SU-DHL-6 (cell line): ENCODE measurements around the gene CD5L.

Experiments
- H2AFZ ChIP-seq: fragments of 200-600 bp; sonication (generic); 2 replicates; pipeline ENCODE4 v1.6.1; 2014; ENCODE audit warnings: low read depth, mild to moderate bottlenecking, moderate library complexity, mixed read lengths, antibody characterized with exemption, low read length; ENCODE audit not compliant: severe bottlenecking
- H3F3A ChIP-seq: fragments of 200-600 bp; shearing (Covaris generic); 2 replicates; pipeline ENCODE4 v1.6.0; 2016; ENCODE audit warnings: antibody characterized with exemption, mild to moderate bottlenecking; ENCODE audit not compliant: insufficient read depth
- H3K27ac ChIP-seq: fragments of 200-600 bp; sonication (generic); 2 replicates; pipeline ENCODE4 v1.5.1; 2016; ENCODE audit warnings: low read depth, mild to moderate bottlenecking, low read length, moderate library complexity, mixed read lengths
- H3K27me3 ChIP-seq: fragments of 200-600 bp; sonication (generic), shearing (Covaris generic); 2 replicates; pipeline ENCODE4 v1.6.0; 2014; ENCODE audit warnings: mild to moderate bottlenecking, low read length
- H3K36me3 ChIP-seq: fragments of 200-600 bp; sonication (generic); 2 replicates; pipeline ENCODE4 v1.6.1; 2014; ENCODE audit warnings: mild to moderate bottlenecking, low read length, mixed read lengths
- H3K4me2 ChIP-seq: fragments of 300-600, 200-600 bp; shearing (Covaris generic), sonication (generic); 2 replicates; pipeline ENCODE4 v1.6.0; 2014; ENCODE audit warnings: low read length, low read depth, mild to moderate bottlenecking; ENCODE audit not compliant: poor library complexity, severe bottlenecking
- H3K4me3 ChIP-seq: fragments of 200-600 bp; sonication (generic); 2 replicates; pipeline ENCODE4 v1.5.1; 2014; ENCODE audit warnings: antibody characterized with exemption, low read length, mild to moderate bottlenecking, mixed read lengths; ENCODE audit not compliant: insufficient read depth, poor library complexity, severe bottlenecking
- H3K79me2 ChIP-seq: fragments of 200-600 bp; sonication (generic); 2 replicates; pipeline ENCODE4 v1.6.1; 2014; ENCODE audit warnings: mild to moderate bottlenecking, low read length, moderate library complexity; ENCODE audit not compliant: insufficient read depth
- H3K9ac ChIP-seq: fragments of 200-600 bp; sonication (generic); 2 replicates; pipeline ENCODE4 v1.7.0; 2014; ENCODE audit warnings: mild to moderate bottlenecking, low read length
- H3K9me2 ChIP-seq: fragments of 200-600 bp; sonication (generic); replicated peaks from 2 replicates; pipeline ENCODE4 v1.6.1; 2014; ENCODE audit warnings: low read length; ENCODE audit not compliant: insufficient read depth
- H3K9me3 ChIP-seq: fragments of 200-600 bp; sonication (generic); 2 replicates; pipeline ENCODE4 v1.6.1; 2014; ENCODE audit warnings: low read length, mixed read lengths; ENCODE audit not compliant: insufficient read depth
- H4K20me1 ChIP-seq: fragments of 200-600 bp; sonication (generic); 2 replicates; pipeline ENCODE4 v1.6.1; 2014; ENCODE audit warnings: low read depth, mild to moderate bottlenecking, antibody characterized with exemption, low read length, moderate library complexity, mixed read lengths
- EZH2phosphoT487 ChIP-seq: fragments of 200-600 bp; sonication (generic), shearing (Covaris generic); conservative IDR thresholded peaks from 2 replicates; pipeline ENCODE4 v1.6.1; 2018; ENCODE audit warnings: mild to moderate bottlenecking, antibody characterized with exemption, low read length, moderate library complexity, mixed read lengths
- TF ChIP-seq, protein P1 (sequence below): fragments of 200-600 bp; sonication (generic); IDR thresholded peaks from one replicate; pipeline ENCODE4 v1.5.1; 2017; ENCODE audit warnings: antibody characterized with exemption, mild to moderate bottlenecking, low read length, moderate library complexity; ENCODE audit not compliant: insufficient read depth, poor library complexity, severe bottlenecking

Gene CD5L

DNA sequence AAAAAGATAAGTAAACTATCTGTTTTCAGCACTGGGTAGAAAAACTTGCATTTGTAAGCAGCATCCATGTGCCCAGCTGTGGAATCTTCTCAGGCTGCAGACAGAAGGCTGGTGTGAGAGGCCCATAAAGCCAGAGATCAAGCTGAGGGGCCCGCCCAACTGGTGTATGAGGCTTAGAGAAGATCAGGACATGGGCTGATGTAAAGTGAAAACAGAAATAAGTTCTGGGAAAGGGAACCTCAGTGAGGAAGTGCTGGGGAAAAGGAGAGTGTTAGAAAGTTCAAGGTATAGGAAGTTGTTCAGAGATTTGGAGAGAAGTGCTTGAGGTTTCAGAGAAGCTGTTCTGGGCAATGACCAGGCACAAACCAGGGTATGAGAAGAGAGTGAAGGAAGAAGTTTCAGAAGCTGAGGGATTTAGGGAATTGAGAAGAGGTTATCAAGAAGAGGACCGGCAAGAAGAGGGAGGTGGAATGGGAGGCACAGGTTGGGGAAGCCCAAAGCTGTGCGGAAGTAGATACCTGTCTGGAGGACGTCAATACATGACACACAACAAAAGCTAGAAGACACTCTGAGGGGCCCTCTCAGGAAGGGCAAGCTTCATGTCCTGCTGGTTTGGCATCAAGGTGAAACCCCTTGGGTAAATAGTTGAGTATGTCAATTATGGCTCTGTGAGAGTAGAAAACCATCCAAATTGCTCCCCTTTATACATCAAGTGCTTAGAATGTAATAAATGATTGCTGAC, 2.7 kb upstream of the CD5L start:
- H3K4me3 ChIP-seq = no peak overlapping the region
- H3K4me2 ChIP-seq = no peak overlapping the region
- TF ChIP-seq, protein P1, sequence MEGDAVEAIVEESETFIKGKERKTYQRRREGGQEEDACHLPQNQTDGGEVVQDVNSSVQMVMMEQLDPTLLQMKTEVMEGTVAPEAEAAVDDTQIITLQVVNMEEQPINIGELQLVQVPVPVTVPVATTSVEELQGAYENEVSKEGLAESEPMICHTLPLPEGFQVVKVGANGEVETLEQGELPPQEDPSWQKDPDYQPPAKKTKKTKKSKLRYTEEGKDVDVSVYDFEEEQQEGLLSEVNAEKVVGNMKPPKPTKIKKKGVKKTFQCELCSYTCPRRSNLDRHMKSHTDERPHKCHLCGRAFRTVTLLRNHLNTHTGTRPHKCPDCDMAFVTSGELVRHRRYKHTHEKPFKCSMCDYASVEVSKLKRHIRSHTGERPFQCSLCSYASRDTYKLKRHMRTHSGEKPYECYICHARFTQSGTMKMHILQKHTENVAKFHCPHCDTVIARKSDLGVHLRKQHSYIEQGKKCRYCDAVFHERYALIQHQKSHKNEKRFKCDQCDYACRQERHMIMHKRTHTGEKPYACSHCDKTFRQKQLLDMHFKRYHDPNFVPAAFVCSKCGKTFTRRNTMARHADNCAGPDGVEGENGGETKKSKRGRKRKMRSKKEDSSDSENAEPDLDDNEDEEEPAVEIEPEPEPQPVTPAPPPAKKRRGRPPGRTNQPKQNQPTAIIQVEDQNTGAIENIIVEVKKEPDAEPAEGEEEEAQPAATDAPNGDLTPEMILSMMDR = no peak
- no peak for TF ChIP-seq EZH2phosphoT487
- H3K9ac ChIP-seq = no peak overlapping the region
- no peaks in the 10 kb centered on the region for H3K79me2 ChIP-seq
- no peak overlapping the region for H3K27ac ChIP-seq
- peaks cover 10% of the 10 kb centered on the region for H3F3A ChIP-seq
- no peaks in the 10 kb centered on the region for H3K27me3 ChIP-seq
- H3K36me3 ChIP-seq = no peaks in the 10 kb centered on the region
- no peak overlapping the region for H2AFZ ChIP-seq
- H3K9me3 ChIP-seq = no peaks in the 10 kb centered on the region
- H4K20me1 ChIP-seq = no peaks in the 10 kb centered on the region
- no peaks in the 10 kb centered on the region for H3K9me2 ChIP-seq

- Histone ChIP-seq H3K27ac (no peak overlapping the region), H2AFZ (no peak overlapping the region), H4K20me1 (no peaks in the 10 kb centered on the region), H3K4me2 (no peak overlapping the region), H3K79me2 (no peaks in the 10 kb centered on the region), H3F3A (0 out of 2 replicates have a peak, but pooled peaks cover 3% of the 10 kb centered on the region), H3K27me3 (no peaks in the 10 kb centered on the region), H3K9me3 (no peaks in the 10 kb centered on the region), H3K4me3 (no peak overlapping the region), H3K9me2 (no peaks in the 10 kb centered on the region), H3K9ac (no peak overlapping the region), H3K36me3 (no peaks in the 10 kb centered on the region)
- TF ChIP-seq, protein P1 = no peak
- TF ChIP-seq EZH2phosphoT487 = no peak
Observed at GRCh38 chr1:157842939-157843338, 1.3 kb upstream of the CD5L start.

- H3K4me3 ChIP-seq = no peak overlapping the region
- no peaks in the 10 kb centered on the region for H4K20me1 ChIP-seq
- H3K9me3 ChIP-seq = no peaks in the 10 kb centered on the region
- no peaks in the 10 kb centered on the region for H3K9me2 ChIP-seq
- H3K27me3 ChIP-seq = no peaks in the 10 kb centered on the region
- no peak overlapping the region for H2AFZ ChIP-seq
- no peaks in the 10 kb centered on the region for H3F3A ChIP-seq
- no peaks in the 10 kb centered on the region for H3K36me3 ChIP-seq
- H3K79me2 ChIP-seq = no peaks in the 10 kb centered on the region
- no peak overlapping the region for H3K4me2 ChIP-seq
- H3K27ac ChIP-seq = no peak overlapping the region
- no peak overlapping the region for H3K9ac ChIP-seq
- TF ChIP-seq, protein P1 = no peak
- TF ChIP-seq EZH2phosphoT487 = no peak
Observed at GRCh38 chr1:157838966-157839365, 2.6 kb downstream of the CD5L start.
